HG03520 (cell line): Measurements from ENCODE around the gene ARHGEF38.
A peak's percentile ranks its signal among the peaks of the same experiment; 100 is the strongest.
"Not testable (repeated sequence)": the region's sequence is repeated elsewhere in the genome, so short reads cannot be mapped to it uniquely, and the experiment has no call there.

Experiments used
- ATAC-seq: cut with Tn5 transposase; IDR thresholded peaks from one replicate; pipeline ENCODE4 v1.9.1; 2021; ENCODE audit warnings: mild to moderate bottlenecking, moderate library complexity; ENCODE audit not compliant: unreplicated experiment

ARHGEF38 gene

DNA sequence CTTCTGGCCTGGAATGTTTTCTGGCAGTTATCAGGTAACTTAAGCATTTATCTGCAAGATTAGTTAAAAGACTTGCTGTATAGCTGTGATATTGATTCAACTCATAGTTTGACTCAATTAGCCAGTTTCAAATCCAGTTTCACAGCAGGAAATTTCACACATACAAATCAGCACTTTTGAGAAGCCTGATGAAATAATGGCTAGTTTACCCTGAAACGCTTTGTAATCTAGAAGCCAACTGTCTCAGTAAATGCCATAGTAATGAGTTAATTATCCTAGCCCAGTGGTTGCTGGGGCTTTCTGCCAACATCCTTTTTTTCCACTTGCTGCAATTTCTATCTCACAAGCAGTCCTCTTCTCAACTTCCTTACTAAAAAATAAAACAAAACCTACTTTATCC, 53.1 kb downstream of the ARHGEF38 start:
- ATAC-seq, result no peak

DNA sequence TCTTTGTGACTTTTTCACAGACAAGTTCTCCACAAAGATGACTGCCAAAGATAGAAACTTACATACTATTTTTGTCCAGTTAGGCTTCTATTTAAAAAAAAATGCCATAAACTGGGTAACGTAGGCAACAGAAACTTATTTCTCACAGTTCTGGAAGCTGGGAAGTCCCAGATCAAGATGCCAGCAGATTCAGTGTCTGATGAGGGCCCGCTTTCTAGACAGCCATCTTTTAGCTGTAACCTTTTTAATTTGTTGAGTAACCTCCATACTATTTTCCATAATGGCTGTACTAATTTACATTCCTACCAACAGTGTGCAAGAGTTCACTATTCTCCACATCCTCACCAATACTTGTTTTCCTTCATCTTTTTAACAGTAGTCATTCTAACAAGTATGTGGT, 55.5 kb downstream of the ARHGEF38 start:
- no peak for ATAC-seq

DNA sequence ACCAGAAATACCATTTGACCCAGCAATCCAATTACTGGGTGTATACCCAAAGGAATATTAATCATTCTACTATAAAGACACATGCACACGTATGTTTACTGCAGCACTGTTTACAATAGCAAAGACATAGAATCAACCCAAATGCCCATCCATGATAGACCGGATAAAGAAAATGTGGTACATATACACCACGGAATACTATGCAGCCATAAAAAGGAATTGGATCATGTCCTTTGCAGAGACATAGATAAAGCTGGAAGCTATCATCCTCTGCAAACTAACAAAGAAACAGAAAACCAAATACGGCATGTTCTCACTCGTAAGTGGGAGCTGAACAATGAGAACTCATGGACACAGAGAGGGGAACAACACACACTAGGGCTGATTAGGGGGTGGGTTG, 57.4 kb downstream of the ARHGEF38 start:
- ATAC-seq, result not testable (repeated sequence)

GRCh38 chr4:105613306-105613705, 60.9 kb downstream of the ARHGEF38 start:
- ATAC-seq, result no peak

GRCh38 chr4:105619188-105619931, 66.9 kb downstream of the ARHGEF38 start:
- no peak for ATAC-seq

DNA sequence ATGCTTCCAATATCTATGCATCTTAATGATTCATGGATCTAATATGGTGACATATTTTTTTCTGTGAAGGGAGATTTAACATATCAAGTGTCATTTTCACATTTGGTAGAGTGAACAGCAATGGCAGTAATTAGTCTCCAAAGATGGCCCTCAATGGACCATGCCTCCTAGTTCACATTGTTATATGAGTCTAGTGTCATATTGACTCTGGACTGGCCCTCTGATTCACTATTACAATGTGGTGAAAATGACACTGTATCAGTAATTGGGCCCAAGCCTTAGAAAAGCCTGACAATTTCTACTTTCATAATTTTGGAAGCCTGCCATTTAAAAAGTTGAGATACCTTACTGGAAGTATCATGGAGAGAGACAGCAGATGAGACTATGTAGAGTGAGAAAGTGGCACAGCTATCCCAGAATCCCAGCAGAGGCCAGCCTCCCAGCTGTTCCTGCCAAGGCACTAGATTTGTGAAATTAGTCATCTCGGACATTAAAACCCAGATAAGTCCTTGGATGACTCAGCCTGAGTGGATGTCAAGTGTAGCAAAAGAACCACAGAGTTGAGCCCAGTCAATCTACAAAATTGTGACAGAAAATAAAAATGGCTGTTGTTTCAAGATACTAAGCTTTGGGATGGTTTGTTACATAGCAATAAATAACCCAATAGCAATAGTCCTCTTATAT, 68.4 kb downstream of the ARHGEF38 start:
- no peak for ATAC-seq

DNA sequence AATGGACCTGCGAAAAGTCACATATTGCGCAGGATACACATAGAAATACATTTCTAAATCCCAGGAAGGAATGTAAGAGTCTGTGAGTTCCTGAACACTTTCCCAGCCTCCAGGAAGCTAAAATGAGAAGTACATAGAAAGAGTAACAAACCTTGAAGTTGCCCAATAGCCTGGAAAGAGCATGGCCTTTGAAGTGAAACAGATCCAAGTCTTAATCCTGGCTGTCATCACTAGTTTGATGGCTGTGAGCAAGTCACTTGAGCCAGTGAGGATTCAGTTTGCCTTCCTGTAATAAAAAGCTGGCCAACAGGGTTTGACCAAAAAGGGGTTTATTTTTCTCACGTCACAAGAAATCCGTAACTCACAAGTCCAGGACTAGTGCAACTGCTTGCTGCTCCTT, 69.8 kb downstream of the ARHGEF38 start:
- ATAC-seq, result no peak

DNA sequence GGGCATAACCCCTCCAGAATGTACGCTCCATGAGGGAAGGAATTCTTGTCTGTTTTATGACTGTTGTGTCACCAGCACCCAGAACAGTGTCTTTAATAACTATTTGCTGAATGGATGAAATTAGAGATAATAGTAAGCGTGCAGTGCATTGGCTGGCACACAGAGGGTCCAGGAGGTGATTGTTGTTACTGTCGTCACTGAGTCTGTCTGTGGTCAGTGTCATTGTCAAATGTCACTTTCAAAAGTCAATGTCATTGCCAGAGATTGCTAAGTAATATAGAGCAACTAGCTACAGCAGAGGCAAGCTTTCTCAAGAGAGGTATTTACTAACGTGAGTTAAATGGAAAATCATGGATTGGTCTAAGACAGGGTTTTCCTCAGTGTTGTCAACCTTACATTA, 70.7 kb downstream of the ARHGEF38 start:
- ATAC-seq, result no peak

GRCh38 chr4:105624530-105624929, 72.1 kb downstream of the ARHGEF38 start:
- no peak for ATAC-seq

- ATAC-seq, result no peak
Measured at GRCh38 chr4:105625214-105625613, 72.8 kb downstream of the ARHGEF38 start.

DNA sequence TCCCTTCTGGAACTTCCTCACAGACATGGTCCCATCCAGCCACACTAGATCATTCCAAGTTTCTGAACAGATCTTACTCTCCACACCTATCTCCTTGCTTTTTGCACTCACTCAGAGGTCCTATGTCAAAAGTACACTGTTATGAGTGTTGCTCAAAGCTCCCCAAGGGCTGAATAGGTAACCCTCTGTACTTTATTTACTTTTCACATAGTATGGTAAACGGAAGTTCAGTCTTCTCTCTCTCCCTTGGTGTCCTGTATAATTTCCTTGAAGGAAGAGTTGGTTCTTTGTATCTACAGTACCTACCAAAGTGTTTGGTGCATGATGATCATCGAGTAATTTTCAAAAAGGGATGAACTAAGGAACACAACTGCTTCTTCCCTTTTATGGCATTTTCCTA, 74.4 kb downstream of the ARHGEF38 start:
- no peak for ATAC-seq

DNA sequence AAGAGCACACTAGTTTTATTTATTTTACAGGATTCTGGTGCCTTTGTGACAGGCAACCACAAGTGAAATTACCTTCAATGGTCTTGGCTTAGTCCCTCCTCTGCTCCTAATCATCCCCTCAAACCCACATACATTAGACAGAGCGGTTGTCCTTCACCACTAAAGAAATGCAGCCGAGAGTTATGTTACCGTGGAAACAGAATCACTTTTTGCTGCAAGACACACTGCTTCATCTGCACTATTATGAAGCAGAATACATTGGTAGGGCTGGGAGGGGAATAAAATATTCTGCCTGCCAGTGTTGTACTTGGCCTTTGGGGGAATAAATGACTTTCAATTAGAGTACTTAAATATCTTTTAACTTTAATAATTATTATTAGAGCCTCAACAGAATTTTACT, 75.2 kb downstream of the ARHGEF38 start:
- ATAC-seq, result no peak

DNA sequence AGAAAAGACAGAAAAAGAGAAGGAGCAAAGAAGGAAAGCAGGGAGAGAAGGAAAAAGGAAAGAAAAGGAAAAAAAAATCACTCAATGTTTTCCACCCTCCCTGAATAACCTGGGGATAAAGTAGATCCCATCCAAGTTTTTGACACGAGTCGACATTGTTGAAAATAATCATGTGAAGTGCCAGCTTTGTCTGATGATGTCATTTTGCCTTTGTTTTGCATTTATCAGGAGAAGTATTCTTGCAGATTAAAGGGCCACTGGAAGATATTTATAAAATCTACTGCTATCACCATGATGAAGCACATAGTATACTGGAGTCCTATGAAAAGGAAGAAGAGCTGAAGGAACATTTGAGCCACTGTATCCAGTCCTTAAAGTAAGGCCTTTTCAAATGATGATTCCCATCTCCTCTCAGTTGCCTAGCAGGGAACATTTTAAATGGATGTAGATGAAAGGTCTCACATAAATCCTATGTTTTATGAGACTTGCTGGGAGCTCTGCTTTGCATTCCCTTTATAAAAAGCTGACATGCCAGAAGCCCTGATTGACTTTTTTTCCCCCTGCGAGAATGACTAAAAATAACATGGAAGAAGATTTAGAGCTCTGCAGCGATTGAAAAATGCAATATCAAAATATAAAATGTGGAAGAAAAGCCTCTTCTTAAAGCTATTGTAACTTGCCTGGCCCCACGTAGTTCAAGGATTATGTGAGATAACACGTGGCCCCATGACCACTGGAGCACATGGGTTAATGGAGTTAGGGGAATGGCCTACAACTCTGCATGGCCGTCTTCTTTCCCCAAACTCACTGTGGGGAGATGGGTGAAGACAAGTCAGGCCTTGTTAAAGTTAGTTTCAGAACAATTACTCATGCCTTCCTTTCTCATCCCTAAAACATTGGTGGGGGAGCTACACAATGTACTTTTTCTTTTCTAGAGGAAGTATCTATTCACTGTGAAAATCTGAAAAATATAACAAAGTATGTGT, 78.5 kb downstream of the ARHGEF38 start:
- ATAC-seq, result no peak

DNA sequence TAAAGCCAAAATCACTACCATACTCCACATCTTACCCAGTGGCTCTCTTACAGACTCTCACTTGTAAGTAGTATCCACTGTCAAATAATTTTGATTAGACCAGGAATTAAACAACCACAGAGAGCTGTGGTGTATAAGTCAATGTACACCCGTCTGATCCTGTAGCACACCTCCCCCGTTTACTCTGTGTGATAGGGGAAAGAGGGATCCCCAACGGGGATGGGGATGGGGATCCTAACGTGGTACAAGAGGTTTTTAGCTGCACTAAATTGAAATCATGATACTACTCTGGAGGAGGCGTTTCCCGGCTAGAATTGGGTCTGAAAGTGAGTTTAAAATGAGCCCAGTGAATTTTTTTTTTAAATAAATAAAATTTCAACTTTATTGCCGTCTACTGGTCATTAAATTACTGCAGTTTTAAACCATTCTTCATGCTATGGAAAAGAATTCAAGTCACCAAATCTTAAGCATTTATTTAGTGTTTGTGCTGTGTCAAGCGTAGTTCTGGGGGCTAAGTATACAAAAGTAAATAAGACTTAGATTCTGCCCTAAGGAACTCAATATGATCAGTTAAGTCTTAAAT, 79.5 kb downstream of the ARHGEF38 start:
- no peak for ATAC-seq

- no peak for ATAC-seq
Measured at GRCh38 chr4:105632599-105632998, 80.2 kb downstream of the ARHGEF38 start.

- ATAC-seq, result no peak
Measured at GRCh38 chr4:105633241-105633640, 80.8 kb downstream of the ARHGEF38 start.

GRCh38 chr4:105634402-105635080, 82.1 kb downstream of the ARHGEF38 start:
- no peak for ATAC-seq

DNA sequence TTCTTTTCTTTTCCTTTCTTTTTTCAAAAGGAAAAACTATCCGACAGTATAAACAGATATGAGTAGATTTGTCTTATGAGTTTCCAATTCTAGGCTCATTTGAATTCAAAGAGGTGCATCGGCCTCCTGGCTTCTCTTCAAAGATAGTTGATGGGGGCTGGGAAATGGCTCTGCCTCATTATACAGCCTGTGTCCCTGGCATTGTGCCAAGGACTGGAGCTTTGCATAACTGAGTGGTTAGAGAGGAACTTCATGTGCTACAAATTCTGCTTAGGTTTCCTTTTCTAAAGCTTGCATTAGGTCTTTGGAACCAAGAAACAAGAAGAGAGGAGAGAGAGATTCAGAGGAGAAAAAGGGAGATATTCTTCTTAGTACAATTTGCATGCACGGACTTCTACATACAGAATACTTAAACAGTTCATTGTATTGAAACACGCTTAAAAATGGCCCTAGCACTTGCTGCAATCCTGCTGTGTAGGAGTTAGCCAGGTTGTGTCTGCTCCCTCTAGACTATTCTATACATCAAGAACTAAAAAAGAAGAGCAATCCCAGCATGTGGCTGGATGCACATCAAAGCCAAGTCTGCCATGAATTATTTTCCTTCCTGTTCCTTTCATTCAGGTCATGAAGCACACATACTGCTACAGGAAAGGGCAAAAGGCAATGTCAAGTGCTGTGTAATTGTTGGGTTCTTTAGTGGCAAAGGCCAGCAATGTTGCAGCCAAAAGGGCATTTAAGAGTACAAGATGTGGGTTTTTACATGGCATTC, 85.2 kb downstream of the ARHGEF38 start:
- peak; percentile 86 for ATAC-seq

DNA sequence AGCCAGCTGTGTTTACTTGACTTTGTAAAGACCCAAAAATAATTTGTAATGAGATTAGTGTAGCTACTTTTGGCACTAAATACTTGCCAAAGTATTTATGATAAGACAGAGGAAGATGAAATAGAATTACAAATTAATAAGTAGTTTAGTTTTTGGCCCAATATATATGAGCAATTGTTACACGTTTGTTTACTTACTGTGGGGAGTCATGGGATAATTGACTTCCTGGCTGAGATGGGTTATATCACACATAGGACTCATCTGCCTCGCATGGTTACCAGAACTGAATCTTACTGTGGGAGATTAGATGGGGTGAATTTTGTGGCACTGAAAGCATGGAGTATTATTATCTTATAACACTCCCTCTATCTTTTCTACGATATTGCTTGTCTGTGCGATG, 89.4 kb downstream of the ARHGEF38 start:
- ATAC-seq, result no peak

DNA sequence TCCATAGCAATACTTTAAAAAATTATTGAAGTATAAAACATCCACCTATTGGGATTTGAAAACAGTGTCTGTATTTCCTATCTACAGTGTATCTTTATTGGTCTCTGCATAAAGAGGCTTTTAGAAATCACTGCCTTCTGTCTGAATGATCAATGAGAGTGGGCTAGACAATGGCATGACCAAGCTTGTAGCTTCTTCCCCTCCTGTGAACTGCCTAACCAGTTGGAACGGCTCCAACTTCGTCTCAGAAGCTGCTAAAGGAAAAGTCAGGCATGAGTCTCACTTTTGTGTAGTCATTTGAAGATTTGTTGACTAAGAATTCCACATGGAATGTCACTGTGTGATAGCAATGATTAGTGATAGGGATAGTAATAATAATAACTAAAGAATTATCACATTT, 91.8 kb downstream of the ARHGEF38 start:
- ATAC-seq, result no peak
